HepG2 (cell line): ENCODE data around the gene DUSP16. TPM values are rescaled to one million over a fixed set of nuclear protein-coding genes. Genes with fewer than 3 reads are reported as not detected.

Experiments
- AHDC1 ChIP-seq: sonication (generic); formaldehyde crosslinking; IDR thresholded peaks from 2 replicates; pipeline ENCODE4 v1.5.1; 2020; ENCODE audit warnings: mild to moderate bottlenecking, missing genetic modification reagents, borderline replicate concordance
- CBFB ChIP-seq: sonication (generic); formaldehyde crosslinking; IDR thresholded peaks from 2 replicates; pipeline ENCODE4 v1.4.0; 2020; ENCODE audit warnings: missing genetic modification reagents
- CEBPG ChIP-seq: IDR thresholded peaks from 2 replicates; pipeline ENCODE4 v1.6.1; 2016
- GATA4 ChIP-seq: sonication (generic); IDR thresholded peaks from 2 replicates; pipeline ENCODE4 v1.6.1; 2016; ENCODE audit warnings: antibody characterized with exemption, low read depth, borderline replicate concordance
- ZMYM2 ChIP-seq: sonication (generic); formaldehyde crosslinking; IDR thresholded peaks from 2 replicates; pipeline ENCODE4 v1.8.0; 2022; ENCODE audit warnings: mild to moderate bottlenecking, missing genetic modification reagents
- ZNF276 ChIP-seq: sonication (generic); formaldehyde crosslinking; IDR thresholded peaks from 2 replicates; pipeline ENCODE4 v1.4.0; 2020; ENCODE audit warnings: mild to moderate bottlenecking, low read depth, missing genetic modification reagents
- polyA plus RNA-seq, 8 experiments: library from polyadenylated mRNA; depleted of rRNA in 3 of 8; stranded (reverse) in 7 of 8; unstranded in 1 of 8; fragments of >200 nt; fragmentation: Illumina TruSeq in 4 of 8; extraction: Trizol in 4 of 8; gene quantifications; 2 replicates each; pipeline versions ENCODE4 v1.2.1 to v1.2.3, GENCODE V29; 2011 to 2016; ENCODE audit warnings: low read depth in 4 of 8, missing spikeins in 1 of 8, mixed read lengths in 1 of 8; ENCODE audit not compliant: insufficient read depth in 1 of 8
- total RNA-seq, 5 experiments: library from RNA; depleted of rRNA; stranded (reverse); fragments of >200 nt; fragmentation: Illumina TruSeq; extraction: Trizol; gene quantifications; 2 replicates each; pipeline ENCODE4 v1.2.3, GENCODE V29; 2016; ENCODE audit warnings: low read depth in 1 of 5

The DUSP16 gene
- total and polyA plus RNA-seq, 2 of the 13 experiments (the other 11 are each of a cell fraction or from before 2014, with no cell fraction given): 45.7 to 46.6 TPM

- peak; percentile 35; the same call in 1 of the 2 replicates for TF ChIP-seq AHDC1 (CRISPR knock-in tag)
- peak; percentile 74; the same call in 1 of the 2 replicates for TF ChIP-seq GATA4
- 0 out of 2 replicates have a peak, but pooled peaks have one; percentile 36 for TF ChIP-seq ZNF276
- peak; percentile 56; the same call in 1 of the 2 replicates for TF ChIP-seq ZMYM2 (CRISPR knock-in tag)
- peak; percentile 89 for TF ChIP-seq CEBPG (CRISPR knock-in tag)
- TF ChIP-seq CBFB (CRISPR knock-in tag): 0 out of 2 replicates have a peak, but pooled peaks have one; percentile 16
Measured at GRCh38 chr12:12439636-12440035, 123.0 kb downstream of the DUSP16 start (continued).
